ENCODE measurements around the gene CRTC3.

Gene CRTC3

DNA sequence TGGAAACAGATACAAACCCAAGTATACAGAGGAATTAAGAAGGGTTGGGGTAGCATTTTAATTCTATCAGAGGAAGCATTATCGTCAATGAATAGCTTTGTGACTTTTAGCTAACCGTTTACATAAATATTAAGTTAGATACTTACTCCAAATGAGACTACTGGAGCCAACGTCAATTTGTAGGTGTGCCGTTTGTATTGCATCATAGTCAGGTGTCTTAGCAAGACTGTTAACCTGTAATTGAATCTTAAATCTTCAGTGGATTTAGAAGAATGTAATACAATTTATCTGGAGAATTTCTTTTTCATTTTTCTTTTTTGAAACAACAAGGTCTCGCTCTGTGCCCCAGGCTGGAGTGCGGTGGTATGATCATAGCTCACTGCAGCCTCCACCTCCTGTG lies 55.1 kb downstream of the CRTC3 start:
- H3K4me3 ChIP-seq (ENCODE audit: control insufficient read depth, low read depth, low read length): no peak overlapping the region
- no peak for DNase-seq (ENCODE audit: low read depth)
- TF ChIP-seq, protein P1, sequence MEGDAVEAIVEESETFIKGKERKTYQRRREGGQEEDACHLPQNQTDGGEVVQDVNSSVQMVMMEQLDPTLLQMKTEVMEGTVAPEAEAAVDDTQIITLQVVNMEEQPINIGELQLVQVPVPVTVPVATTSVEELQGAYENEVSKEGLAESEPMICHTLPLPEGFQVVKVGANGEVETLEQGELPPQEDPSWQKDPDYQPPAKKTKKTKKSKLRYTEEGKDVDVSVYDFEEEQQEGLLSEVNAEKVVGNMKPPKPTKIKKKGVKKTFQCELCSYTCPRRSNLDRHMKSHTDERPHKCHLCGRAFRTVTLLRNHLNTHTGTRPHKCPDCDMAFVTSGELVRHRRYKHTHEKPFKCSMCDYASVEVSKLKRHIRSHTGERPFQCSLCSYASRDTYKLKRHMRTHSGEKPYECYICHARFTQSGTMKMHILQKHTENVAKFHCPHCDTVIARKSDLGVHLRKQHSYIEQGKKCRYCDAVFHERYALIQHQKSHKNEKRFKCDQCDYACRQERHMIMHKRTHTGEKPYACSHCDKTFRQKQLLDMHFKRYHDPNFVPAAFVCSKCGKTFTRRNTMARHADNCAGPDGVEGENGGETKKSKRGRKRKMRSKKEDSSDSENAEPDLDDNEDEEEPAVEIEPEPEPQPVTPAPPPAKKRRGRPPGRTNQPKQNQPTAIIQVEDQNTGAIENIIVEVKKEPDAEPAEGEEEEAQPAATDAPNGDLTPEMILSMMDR (conservative IDR thresholded peaks at IDR 0.05; ENCODE audit: control insufficient read depth, insufficient read depth, low read depth, low read length): no peak

DNA sequence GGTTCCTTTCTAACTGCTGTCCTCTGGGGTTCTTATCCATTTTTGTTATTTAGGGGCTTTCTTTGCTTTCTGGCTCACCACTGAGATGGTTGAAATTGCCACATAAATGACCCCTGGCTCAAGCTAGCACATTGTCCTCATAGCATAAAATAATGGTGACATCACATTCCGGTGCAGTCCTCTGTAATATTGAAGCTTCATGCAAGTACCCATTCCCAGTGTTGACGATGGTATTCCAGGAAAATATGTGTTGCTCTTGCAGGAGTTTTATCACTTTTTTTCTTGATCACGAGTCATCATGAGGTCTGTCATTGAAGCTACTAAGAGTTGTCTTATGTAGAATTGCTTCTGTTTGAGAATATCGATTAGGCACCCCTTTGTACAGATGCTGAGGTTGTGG lies 56.1 kb downstream of the CRTC3 start:
- TF ChIP-seq, protein P1 (conservative IDR thresholded peaks at IDR 0.05; ENCODE audit: control insufficient read depth, insufficient read depth, low read depth, low read length): no peak
- H3K4me3 ChIP-seq (ENCODE audit: control insufficient read depth, low read depth, low read length): no peak overlapping the region
- peak; percentile 80 for DNase-seq (ENCODE audit: low read depth)

DNA sequence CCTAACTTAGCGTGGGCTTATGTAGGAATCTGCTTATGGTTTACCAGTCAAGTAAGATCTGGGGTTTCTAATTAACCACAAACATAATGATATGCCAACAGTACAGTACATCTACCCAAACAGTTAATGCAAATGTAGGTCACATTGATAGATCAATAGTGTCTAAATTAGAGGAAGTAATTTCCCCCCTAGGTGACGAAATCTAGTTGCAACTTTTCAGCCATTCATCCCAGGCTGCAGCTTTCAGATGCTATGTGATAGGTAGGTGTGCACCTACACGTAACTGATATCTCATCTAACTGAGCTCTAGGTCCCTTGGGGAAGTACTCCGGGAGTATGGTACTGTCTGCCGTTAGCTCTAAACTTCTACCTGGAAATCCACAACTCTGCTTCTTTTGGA lies 57.2 kb downstream of the CRTC3 start:
- no peak for DNase-seq (ENCODE audit: low read depth)
- H3K4me3 ChIP-seq (ENCODE audit: control insufficient read depth, low read depth, low read length): no peak overlapping the region
- TF ChIP-seq, protein P1 (conservative IDR thresholded peaks at IDR 0.05; ENCODE audit: control insufficient read depth, insufficient read depth, low read depth, low read length): no peak

DNA sequence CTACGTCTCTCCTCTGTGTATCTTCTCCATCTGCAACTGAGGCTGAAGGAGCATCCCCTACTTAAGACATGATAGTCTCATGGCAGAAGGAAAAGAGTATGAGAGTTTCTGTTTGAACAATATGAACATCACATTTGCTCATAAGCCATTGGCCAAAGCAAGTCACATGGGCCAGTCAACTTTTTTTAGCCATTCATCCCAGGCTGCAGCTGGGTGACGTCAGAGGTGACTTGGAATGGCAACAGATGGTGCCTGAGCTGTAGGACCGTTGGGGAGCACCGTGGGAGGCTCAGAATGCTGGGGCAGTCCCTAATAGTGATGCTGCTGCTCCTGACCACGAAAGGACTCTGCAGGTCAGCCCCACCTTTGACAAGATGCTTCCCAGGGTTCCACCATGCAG lies 58.7 kb downstream of the CRTC3 start:
- TF ChIP-seq, protein P1 (conservative IDR thresholded peaks at IDR 0.05; ENCODE audit: control insufficient read depth, insufficient read depth, low read depth, low read length): no peak
- no peak overlapping the region for H3K4me3 ChIP-seq (ENCODE audit: control insufficient read depth, low read depth, low read length)
- DNase-seq (ENCODE audit: low read depth): peak; percentile 59

DNA sequence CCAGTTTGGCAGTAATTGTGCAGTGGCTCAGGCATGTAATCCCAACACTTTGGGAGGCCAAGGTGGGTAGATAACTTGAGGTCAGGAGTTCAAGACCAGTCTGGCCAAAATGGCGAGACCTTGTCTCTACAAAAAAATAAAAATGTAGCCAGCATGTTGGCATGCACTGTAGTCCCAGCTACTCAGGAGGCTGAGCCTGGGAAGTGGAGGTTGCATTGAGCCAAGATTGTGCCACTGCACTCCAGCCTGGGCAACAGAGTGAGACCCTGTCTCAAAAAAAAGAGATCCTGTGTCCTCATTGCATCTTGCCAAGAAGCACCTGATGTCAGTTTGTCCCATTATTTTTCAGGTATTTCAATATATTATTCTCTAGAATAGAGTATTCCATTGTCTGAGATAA lies 61.8 kb downstream of the CRTC3 start:
- H3K4me3 ChIP-seq (ENCODE audit: control insufficient read depth, low read depth, low read length): no peak overlapping the region
- TF ChIP-seq, protein P1 (conservative IDR thresholded peaks at IDR 0.05; ENCODE audit: control insufficient read depth, insufficient read depth, low read depth, low read length): no peak
- no peak for DNase-seq (ENCODE audit: low read depth)

DNA sequence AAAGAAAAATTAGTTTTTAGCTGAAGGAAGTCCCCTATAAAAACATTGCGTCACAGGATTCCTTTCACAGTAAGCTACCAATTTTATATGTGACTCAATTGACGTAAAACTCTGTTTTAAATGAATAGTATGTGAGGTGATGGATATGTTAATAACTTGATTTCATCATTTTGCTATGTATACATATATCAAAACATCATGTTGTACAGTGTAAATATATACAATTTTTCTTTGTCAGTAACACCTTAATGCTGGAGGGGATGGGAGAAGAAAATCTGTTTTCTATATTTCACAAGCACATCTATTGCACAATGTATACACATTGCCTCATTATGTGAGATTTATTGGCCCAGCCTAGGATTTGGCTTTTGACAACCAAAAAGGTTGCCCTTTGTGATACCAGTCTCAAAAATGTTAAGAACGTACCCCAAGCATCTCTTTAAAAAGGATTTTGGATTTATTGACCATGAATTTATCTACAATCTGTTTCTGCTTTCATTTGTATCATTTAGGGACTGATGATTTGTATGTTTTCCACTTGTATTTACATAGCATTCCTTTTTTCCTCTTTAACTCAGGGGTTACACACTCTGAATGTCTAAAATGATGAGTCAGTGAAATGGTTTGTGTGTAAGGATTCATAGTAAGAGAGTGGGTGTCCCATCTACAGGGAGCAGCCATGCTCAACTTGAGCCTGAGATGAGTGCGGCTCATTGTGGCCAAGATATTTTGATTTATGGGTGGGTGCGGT lies 62.6 kb downstream of the CRTC3 start:
- peak; percentile 91 for DNase-seq (ENCODE audit: low read depth)
- TF ChIP-seq, protein P1 (conservative IDR thresholded peaks at IDR 0.05; ENCODE audit: control insufficient read depth, insufficient read depth, low read depth, low read length): no peak
- H3K4me3 ChIP-seq (ENCODE audit: control insufficient read depth, low read depth, low read length): no peak overlapping the region
